Endothelial cell of umbilical vein (primary cell): ENCODE results near the gene STX5. TPM values are rescaled to one million over a fixed set of nuclear protein-coding genes. Genes with fewer than 3 reads are reported as not detected.

Source experiments
- BruUV-seq: library from RNA; stranded (reverse); fragments of 400-500 nt; replicated peaks from 2 replicates; lab custom pipeline; 2021; lab: Mats Ljungman, UMichigan
- CTCF ChIA-PET: fragments of 300-600, 350-600 bp; sonication (Branson Sonifier 250); formaldehyde crosslinking; loops from one replicate; lab custom pipeline; 2021; ENCODE audit warnings: antibody characterized with exemption, inconsistent platforms; lab: Charles Lee
- POLR2A ChIA-PET: fragments of 300-600, 350-600 bp; sonication (Branson Sonifier 250); formaldehyde crosslinking; loops from one replicate; lab custom pipeline; 2021; ENCODE audit warnings: antibody characterized with exemption, inconsistent platforms; lab: Charles Lee
- DNase-seq: peaks from one replicate; pipeline ENCODE4 v3.0.0-alpha.2; 2011; ENCODE audit warnings: low read depth, low spot score
- FAIRE-seq: peaks from 2 replicates; lab custom pipeline; 2011; peaks lifted over from hg19 to GRCh38; lab: Jason Lieb, UNC
- H2AFZ ChIP-seq: 2 replicates; pipeline ENCODE4 v1.6.0; 2012; ENCODE audit warnings: low read depth, low read length, control low read depth, inconsistent platforms
- H3K27ac ChIP-seq: 2 replicates; pipeline ENCODE4 v1.5.1; 2011; ENCODE audit warnings: low read depth, mild to moderate bottlenecking, control low read depth, low read length, moderate library complexity; ENCODE audit not compliant: insufficient read depth
- H3K27me3 ChIP-seq, 2 experiments: 2 replicates each; pipeline versions ENCODE4 v1.6.0 to v1.6.1; 2011; ENCODE audit warnings: low read length in 2 of 2, mixed read lengths in 1 of 2; ENCODE audit not compliant: control insufficient read depth in 2 of 2, insufficient read depth in 2 of 2
- H3K36me3 ChIP-seq, 2 experiments: 2 replicates in 1 of 2; 3 replicates in 1 of 2; pipeline ENCODE4 v1.5.1; 2011; ENCODE audit warnings: low read length in 2 of 2, mild to moderate bottlenecking in 1 of 2, moderate library complexity in 1 of 2; ENCODE audit not compliant: control insufficient read depth in 2 of 2, insufficient read depth in 2 of 2; ENCODE audit errors: extremely low read depth in 1 of 2
- H3K4me1 ChIP-seq: 3 replicates; pipeline ENCODE4 v1.5.1; 2011; ENCODE audit warnings: mild to moderate bottlenecking, low read length; ENCODE audit not compliant: control insufficient read depth, insufficient read depth; ENCODE audit errors: extremely low read depth
- H3K4me2 ChIP-seq: 2 replicates; pipeline ENCODE4 v1.6.1; 2011; ENCODE audit warnings: low read length, control low read depth, mixed read lengths; ENCODE audit not compliant: insufficient read depth
- H3K4me3 ChIP-seq, 3 experiments: fragments of 200-600 bp in 1 of 3; sonication (generic), shearing (Covaris generic) in 1 of 3; replicated peaks in 1 of 3; 2 replicates each; pipeline ENCODE4 v1.5.1; 2011 to 2016; ENCODE audit warnings: control low read depth in 3 of 3, low read length in 3 of 3, mild to moderate bottlenecking in 2 of 3, inconsistent platforms in 1 of 3, low read depth in 1 of 3, moderate library complexity in 1 of 3; ENCODE audit not compliant: insufficient read depth in 1 of 3
- H3K79me2 ChIP-seq: 2 replicates; pipeline ENCODE4 v1.6.0; 2012; ENCODE audit warnings: low read length, inconsistent platforms; ENCODE audit not compliant: control insufficient read depth, insufficient read depth
- H3K9ac ChIP-seq: replicated peaks from 2 replicates; pipeline ENCODE3; 2011; ENCODE audit warnings: low read length, control low read depth; ENCODE audit not compliant: insufficient read depth; ENCODE audit errors: extremely low read depth
- H3K9me1 ChIP-seq: replicated peaks from 3 replicates; pipeline ENCODE4 v1.6.0; 2011; ENCODE audit warnings: mild to moderate bottlenecking, low read length; ENCODE audit not compliant: control insufficient read depth, insufficient read depth; ENCODE audit errors: extremely low read depth
- H3K9me3 ChIP-seq: replicated peaks from 2 replicates; pipeline ENCODE4 v1.5.1; 2012; ENCODE audit warnings: low read length, inconsistent platforms; ENCODE audit not compliant: control insufficient read depth, insufficient read depth
- H4K20me1 ChIP-seq: replicated peaks from 2 replicates; pipeline ENCODE3; 2011; ENCODE audit warnings: mild to moderate bottlenecking, low read length; ENCODE audit not compliant: control insufficient read depth, insufficient read depth; ENCODE audit errors: extremely low read depth
- CTCF ChIP-seq, 2 donors: IDR thresholded peaks; 1 replicate in 1 of 2; 2 replicates in 1 of 2; pipeline ENCODE4 v1.5.1; 2011; ENCODE audit warnings: low read length in 2 of 2, mild to moderate bottlenecking in 2 of 2, moderate library complexity in 2 of 2, control low read depth in 1 of 2, inconsistent platforms in 1 of 2, low read depth in 1 of 2; ENCODE audit not compliant: insufficient read depth in 1 of 2; ENCODE audit errors: extremely low read depth in 1 of 2
- EZH2 ChIP-seq: IDR thresholded peaks from 2 replicates; pipeline ENCODE4 v1.6.1; 2012; ENCODE audit warnings: borderline replicate concordance, low read depth, mild to moderate bottlenecking, moderate library complexity, low read length, inconsistent platforms; ENCODE audit not compliant: severe bottlenecking
- FOS ChIP-seq: IDR thresholded peaks from 2 replicates; pipeline ENCODE4 v1.6.1; 2011; ENCODE audit warnings: mild to moderate bottlenecking, low read length, moderate library complexity, borderline replicate concordance; ENCODE audit not compliant: insufficient read depth
- MAX ChIP-seq: IDR thresholded peaks from 2 replicates; pipeline ENCODE4 v1.6.1; 2011; ENCODE audit not compliant: insufficient read depth, insufficient read length
- MYC ChIP-seq: IDR thresholded peaks from one replicate; pipeline ENCODE4 v1.6.1; 2011; ENCODE audit warnings: mild to moderate bottlenecking, low read depth, low read length
- POLR2A ChIP-seq: IDR thresholded peaks from 2 replicates; pipeline ENCODE4 v1.6.1; 2012; ENCODE audit warnings: low read depth, mild to moderate bottlenecking, control low read depth, low read length
- POLR2AphosphoS5 ChIP-seq: IDR thresholded peaks from 2 replicates; pipeline ENCODE4 v1.6.1; 2012; ENCODE audit warnings: low read depth, mild to moderate bottlenecking, control low read depth, low read length, moderate library complexity; ENCODE audit not compliant: insufficient read depth
- dilution Hi-C: fragments of 300-500 bp; cut with MboI; formaldehyde crosslinking; loops from one replicate; pipeline ENCODE4 v1.15.0; 2019; ENCODE audit warnings: low sequenced_read_pairs; ENCODE audit not compliant: extremely low pct_ligation_motif_present
- intact Hi-C: fragments of 100-400 bp; cut with micrococcal nuclease; formaldehyde crosslinking; loops from one replicate; pipeline ENCODE4 v1.10.0; 2022
- polyA plus RNA-seq, 4 experiments: library from polyadenylated mRNA; depleted of rRNA in 3 of 4; stranded (reverse) in 3 of 4; unstranded in 1 of 4; fragments of >200 nt; gene quantifications; 2 replicates each; pipeline versions ENCODE4 v1.2.1 to v1.2.3, GENCODE V29; 2011 to 2012; ENCODE audit warnings: missing spikeins in 1 of 4
- total RNA-seq: library from RNA; stranded (reverse); gene quantifications from 2 replicates; pipeline ENCODE4 v1.2.3, GENCODE V29; 2021

The STX5 gene
- total and polyA plus RNA-seq, 2 donors (not counting 3 experiments of a cell fraction or from before 2014, with no cell fraction given) = 41.3 to 46.4 TPM

GRCh38 chr11:62805076-62805892 is 26.6 kb downstream of the STX5 start, which contains the start of gene NXF1:
NXF1 (minus strand) TSS chr11:62805440; CDS start chr11:62805356, 84 bp downstream.
- H3K4me3 ChIP-seq = peak within 1 kb of the TSS; percentile 70 to 93 (median 80)
- H3K79me2 ChIP-seq = peaks cover 22% of the 10 kb centered on the region
- H3K27ac ChIP-seq = peak within 1 kb of the TSS; percentile 57
- intact Hi-C loops (loop anchor here (1.0 kb wide), 3 partner anchors 18 to 34 kb away; partner anchors contain the start of genes TMEM179B and WDR74), dilution Hi-C loops (no loop called here)
- peak within 1 kb of the TSS; percentile 89 for H3K9ac ChIP-seq
- CTCF ChIA-PET = interaction anchor here (0.6 to 3.2 kb wide), 6 partner anchors 8 to 411 kb away, joined by 3 to 25 read pairs (median 4); partner anchors contain the start of genes SLC3A2 and TMEM179B
- BruUV-seq = TSS peak; percentile 81
- no peak for TF ChIP-seq FOS
- peak; percentile 0 for TF ChIP-seq MYC
- peak; percentile 100 for TF ChIP-seq POLR2A
- TF ChIP-seq EZH2 = no peak
- peak in 1 of 2 donors; percentile 11 for TF ChIP-seq CTCF (IDR thresholded peaks at IDR 0.05; ENCODE audit: extremely low read depth in 1 of 2, insufficient read depth in 1 of 2, low read depth in 1 of 2, low read length in 2 of 2)
- peak; percentile 37 for TF ChIP-seq MAX
- TF ChIP-seq POLR2AphosphoS5 = peak; percentile 100
- H3K36me3 ChIP-seq = peaks cover 17 to 18% of the 10 kb centered on the region in 2 experiments
- H4K20me1 ChIP-seq = no peaks in the 10 kb centered on the region
- no peaks in the 10 kb centered on the region for H3K9me1 ChIP-seq
- peak; percentile 97 for DNase-seq
- H3K4me2 ChIP-seq = peak within 1 kb of the TSS; percentile 83
- POLR2A ChIA-PET = interaction anchor here (0.7 to 3.7 kb wide), 6 partner anchors 9 to 76 kb away, joined by 3 to 24 read pairs (median 5); partner anchors contain the start of gene SLC3A2
- peak; percentile 71 for FAIRE-seq
- peak within 1 kb of the TSS; percentile 40 for H2AFZ ChIP-seq
- no peaks in the 10 kb centered on the region for H3K27me3 ChIP-seq
- peaks cover 22% of the 10 kb centered on the region for H3K4me1 ChIP-seq
- H3K9me3 ChIP-seq = no peaks in the 10 kb centered on the region
